Fibroblast of skin of left biceps (primary cell): Measurements from ENCODE around the gene BMP5.

Source experiments
- DNase-seq, 2 experiments: peaks; one replicate each; pipeline ENCODE4 v3.0.0-alpha.2; 2013; ENCODE audit warnings: low read depth in 2 of 2

The BMP5 gene

DNA sequence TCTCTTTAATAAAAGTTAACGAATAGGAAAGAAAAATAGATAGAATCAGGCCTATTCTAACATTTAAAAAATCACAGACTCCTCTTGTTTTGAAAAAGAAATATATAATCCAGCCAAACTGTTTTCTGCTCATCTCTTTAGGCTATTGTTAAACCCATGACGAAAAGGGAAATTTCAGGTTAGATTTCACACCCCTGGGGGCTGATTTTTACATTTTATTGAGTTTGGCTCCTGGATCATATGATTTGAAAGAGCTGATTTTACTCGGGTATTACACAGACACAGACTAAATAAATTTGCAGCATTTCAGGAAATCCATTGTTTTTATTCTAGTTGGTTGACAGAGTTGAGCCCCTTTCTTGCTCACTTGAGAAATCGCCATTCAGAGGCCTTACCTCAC lies 160.6 kb downstream of the BMP5 start:
- DNase-seq = no peak

DNA sequence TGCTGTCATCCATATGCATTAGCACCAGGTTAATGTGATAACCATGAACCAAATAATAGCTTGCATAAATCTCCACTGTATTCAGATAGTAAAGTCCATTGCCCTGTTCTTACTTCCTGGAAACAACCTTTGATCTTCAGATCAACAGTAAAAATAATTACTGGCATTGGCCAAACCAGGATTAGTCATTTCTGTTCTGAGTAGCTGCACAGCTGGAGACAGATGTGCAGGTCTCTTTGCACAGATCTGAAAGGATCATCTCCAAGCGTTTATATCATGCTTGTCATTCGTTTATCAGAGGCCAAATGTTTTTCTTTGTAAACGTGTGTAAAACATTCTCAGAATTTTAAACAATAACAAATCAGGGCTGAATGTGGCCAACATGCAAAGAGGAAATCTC lies 162.0 kb downstream of the BMP5 start:
- DNase-seq = no peak

DNA sequence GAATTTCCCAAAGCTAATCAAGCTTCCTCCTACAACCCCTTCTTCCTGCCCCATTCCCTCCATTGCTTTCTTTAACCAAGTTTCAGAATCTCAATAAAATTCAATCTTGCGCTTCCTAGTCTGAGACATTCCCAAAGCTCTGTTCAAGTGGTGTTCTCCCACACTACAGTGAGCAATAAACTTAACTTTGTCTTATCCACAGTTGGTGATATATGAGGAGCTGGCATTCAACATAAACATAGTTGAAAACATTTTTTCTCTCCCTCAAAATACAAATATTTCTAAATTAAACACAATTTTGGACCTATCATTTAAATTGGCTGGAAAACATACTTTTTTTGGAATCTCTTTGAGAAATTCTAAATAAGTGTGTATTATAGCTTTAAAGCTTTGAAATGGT lies 166.7 kb downstream of the BMP5 start:
- DNase-seq = no peak

- DNase-seq = no peak
Observed at GRCh38 chr6:55705451-55706440, 169.6 kb downstream of the BMP5 start.

- no peak for DNase-seq
Observed at GRCh38 chr6:55704421-55704820, 171.0 kb downstream of the BMP5 start.
